Fibroblast of skin of abdomen (primary cell): ENCODE results near the gene TAS2R8. TPM values are rescaled to one million over a fixed set of nuclear protein-coding genes. Genes with fewer than 3 reads are reported as not detected.
"Not testable (repeated sequence)": the region's sequence is repeated elsewhere in the genome, so short reads cannot be mapped to it uniquely, and the experiment has no call there.

Experiments used
- DNase-seq: peaks from one replicate; pipeline ENCODE4 v3.0.0-alpha.2; 2013
- polyA plus RNA-seq, 2 experiments: library from polyadenylated mRNA; unstranded; fragments of 120-200 nt; gene quantifications; one replicate each; pipeline ENCODE4 v1.2.1, GENCODE V29; 2013; ENCODE audit not compliant: insufficient read length in 2 of 2

TAS2R8 gene, protein sequence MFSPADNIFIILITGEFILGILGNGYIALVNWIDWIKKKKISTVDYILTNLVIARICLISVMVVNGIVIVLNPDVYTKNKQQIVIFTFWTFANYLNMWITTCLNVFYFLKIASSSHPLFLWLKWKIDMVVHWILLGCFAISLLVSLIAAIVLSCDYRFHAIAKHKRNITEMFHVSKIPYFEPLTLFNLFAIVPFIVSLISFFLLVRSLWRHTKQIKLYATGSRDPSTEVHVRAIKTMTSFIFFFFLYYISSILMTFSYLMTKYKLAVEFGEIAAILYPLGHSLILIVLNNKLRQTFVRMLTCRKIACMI
- not detected for polyA plus RNA-seq (2013, experiment 1 of 2; ENCODE audit: insufficient read length)
- not detected for polyA plus RNA-seq (2013, experiment 2 of 2; ENCODE audit: insufficient read length)

DNA sequence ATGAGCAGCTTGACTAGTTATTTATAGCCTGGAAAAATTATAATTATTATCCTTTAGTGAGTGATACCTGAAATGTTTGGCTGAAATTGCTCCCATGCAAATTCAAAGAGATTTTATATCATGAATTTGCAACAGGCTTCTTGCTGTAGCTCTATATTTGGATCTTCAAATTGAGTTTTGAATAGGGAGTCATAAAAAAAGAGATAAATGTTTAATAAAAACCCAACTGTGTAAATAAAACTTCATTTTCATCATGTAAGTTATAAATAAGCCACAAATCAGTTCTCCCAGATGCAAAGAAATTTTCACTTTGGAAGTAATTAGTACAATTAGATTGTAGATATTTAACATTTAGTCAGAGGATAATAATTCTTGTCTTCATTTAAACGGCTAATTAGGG, at the start of gene TAS2R8:
Gene TAS2R8, minus strand, starts transcription at position 101 of the 400 bp plus-strand sequence. CDS start 306 bp downstream, outside the sequence.
- DNase-seq = no peak

DNA sequence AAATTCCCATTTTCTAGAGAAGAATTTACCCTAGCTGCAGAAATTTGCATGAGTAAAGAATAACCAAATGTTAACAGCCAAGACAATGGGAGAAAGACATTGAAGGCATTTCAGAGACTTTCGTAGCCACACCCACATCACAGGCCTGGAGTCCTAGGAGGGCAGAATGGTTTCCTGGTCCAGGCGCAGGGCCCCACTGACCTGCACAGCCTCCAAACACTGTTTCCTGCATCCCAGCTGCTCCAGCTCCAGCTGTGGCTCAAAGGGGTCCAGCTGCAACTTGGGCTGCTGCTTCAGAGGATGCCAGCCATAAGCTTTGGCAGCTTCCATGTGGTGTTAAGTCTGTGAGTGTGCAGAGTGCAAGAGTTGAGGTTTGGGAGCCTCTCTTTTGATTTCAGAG, 48.7 kb upstream of the TAS2R8 start:
- no peak for DNase-seq

DNA sequence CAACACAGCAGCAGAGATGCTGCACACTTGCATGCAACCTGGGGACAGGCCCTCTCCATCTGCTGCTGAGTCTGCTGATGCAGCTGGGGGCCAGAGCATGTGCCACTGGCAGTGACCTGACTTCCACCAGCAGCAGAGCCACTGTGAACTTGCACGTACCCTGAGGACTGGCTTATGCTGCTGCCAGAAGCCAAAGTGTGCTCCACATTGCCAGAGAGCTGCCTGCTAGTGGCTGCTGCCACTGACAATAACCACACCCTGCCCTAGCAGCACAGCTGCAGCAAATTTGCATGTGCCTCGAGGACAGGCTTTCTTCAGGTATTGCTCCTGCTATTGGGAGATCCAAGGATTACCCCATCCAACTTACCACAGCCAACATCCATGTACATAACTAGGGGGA, 46.7 kb upstream of the TAS2R8 start:
- DNase-seq = no peak

DNA sequence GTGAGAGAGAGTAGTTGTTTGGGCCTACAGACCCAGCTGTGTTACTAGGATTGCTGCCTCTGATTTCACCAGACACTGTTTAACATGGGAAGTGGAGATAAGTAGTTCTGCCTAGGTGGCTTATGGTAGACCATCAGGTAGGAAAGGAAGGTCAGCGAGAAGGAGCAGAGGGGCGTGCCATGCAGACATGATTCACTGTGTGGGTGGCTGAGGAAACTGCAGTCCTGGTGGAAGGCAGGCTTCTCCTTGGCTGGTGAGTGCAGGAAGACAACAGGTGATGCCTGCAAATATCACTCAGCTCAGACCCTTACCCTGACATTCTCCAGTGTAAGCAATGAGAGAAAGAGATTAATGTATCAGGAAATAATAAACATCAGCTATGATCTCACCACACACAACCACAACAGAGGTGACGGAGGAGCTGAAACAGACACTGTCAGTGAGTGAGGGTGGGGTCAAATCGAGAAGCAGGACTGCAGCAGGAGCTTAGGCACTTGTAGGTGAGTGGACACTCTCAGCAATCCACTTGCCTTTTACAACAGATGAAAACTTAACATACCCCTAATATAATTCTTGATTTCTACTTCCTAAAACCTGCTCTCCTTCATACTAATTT, 44.3 kb upstream of the TAS2R8 start:
- no peak for DNase-seq

DNA sequence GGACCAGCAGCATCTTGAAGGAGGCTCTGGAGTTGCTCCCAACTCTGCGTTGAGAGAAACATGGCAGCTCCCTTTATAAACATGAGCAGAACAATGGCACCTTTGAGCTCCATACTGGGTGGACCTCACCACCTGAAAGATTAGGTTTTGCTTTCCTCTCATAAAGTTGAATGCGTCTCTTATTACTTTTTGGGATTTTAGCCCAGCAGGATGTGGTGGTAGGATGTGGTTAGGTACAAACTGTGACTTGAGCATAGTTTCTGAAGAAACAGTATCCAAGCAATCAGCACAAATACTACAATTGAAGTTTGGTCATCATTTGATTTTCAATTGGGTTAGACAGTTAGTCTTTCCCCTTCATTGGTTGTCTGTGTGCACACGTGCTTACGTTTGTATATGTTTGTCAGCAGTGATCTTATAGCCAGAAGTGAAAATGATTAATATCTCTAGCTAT, 42.4 kb upstream of the TAS2R8 start, which contains the start of gene PRR4:
Gene PRR4, minus strand, starts transcription at position 51 of the 454 bp plus-strand sequence. Its CDS starts 38 bp downstream, at position 13.
- DNase-seq = no peak

DNA sequence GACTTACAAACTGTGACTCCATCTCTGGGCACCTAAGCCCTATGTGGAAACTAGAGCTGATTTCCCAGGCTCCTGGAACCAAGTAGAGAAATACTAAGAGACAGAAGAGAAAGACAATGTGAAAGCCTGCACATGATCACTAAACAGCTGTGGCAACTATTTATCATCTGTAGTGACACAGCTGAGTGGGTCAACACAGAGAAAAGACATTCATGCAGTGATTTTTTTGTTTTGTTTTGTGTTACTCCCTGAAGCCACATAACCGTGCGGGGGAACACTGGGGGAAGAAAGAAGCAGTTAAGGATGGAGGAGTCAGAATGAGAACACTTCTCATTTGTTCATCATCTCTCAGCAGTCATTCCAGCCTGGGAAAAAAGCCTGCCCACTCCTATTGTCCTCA, 40.7 kb upstream of the TAS2R8 start:
- DNase-seq = no peak

DNA sequence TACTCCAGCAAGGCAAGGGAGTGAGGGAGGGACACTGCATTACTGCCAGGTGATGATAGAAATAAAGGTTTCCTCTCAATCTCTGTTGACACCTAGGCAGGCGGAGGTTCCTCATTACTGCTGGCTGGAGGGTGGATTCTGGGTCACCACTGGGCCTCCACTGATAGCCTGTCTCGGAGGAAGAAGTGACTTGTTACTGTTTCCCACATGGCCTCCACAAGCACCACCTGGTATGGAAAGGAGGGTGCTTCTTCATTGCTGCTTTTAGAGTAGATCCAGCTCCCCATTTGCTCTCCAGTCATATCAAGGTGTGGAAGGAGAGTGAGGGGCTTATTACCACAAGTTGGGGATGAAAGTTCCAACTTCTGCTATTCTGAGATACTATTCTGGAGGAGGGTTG, 35.8 kb upstream of the TAS2R8 start:
- DNase-seq = no peak

DNA sequence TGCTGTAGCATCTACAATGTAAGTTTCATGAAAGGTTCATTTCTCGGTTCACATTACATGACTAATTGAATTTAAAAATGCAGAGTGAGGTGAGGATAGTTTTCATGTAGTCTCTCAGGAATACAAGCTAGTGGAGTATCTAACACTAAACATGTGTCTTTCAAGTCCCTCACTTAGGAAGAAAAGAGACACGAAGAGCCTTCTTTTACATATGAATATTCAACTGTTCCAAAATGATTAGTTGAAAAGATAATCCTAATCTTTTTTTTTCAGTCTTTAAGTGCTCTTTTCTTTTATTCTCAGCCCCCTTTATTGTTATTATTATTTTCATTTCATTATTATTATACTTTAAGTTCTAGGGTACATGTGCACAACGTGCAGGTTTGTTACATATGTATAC, 31.4 kb upstream of the TAS2R8 start:
- DNase-seq = no peak

DNA sequence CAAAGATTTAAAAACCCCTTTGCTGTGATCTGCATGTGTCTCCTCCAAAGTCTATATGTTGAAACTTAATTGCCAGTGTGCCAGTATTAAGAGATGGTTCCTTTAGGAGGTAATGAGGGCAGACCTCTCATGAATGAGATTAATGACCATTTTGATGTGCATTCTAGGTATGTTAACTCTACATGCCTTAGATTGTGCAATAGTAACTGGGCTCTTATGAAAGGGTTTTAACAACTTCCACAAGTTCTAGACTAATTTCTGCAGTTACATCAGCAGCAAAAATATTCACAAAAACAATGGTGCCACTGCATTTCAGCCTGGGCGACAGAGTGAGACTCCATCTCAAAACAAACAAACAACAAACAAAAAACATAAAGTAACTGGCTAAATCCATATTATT, 22.9 kb upstream of the TAS2R8 start:
- peak; percentile 7 for DNase-seq

DNA sequence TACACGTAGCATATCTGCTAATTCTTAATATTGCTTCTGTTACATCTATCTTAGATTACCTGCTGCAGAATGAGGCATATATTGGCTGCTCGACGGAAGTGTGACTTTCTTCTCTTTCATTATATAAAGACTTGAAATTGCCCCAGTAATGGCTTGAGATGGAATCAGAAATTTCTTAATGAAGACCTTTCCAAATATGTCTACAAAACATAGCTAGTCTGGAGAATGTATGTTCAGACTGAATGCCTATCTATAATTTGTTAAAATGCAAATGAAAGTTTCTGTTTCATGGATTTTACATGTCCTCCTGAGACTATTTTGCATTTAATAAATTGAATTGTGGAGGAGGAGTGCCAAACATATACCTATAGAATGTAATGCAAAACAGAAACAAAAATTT, 19.2 kb upstream of the TAS2R8 start, which contains the start of gene TAS2R10:
Gene TAS2R10, minus strand, starts transcription at position 101 of the 400 bp plus-strand sequence. Its CDS starts 89 bp downstream, at position 12.
- no peak for DNase-seq

DNA sequence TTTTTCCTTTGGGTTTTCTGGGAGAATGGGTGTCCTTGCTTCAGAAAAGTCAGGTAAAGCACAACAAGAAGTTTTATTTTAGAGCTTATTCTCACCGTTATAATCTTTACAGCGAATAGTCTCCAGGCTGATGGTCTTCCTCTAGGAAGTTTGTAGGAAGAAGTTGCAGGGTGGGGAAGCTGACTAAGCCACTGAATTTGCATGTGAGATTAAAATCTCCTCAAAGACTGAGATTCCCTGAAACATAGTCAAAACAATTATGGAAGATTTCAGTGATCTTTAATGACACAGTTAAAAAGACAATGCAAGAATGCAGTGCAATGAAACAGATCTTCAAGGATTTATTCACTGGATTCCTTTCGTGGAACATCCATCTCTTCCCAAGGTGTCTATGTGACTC, 17.9 kb upstream of the TAS2R8 start:
- DNase-seq = no peak

DNA sequence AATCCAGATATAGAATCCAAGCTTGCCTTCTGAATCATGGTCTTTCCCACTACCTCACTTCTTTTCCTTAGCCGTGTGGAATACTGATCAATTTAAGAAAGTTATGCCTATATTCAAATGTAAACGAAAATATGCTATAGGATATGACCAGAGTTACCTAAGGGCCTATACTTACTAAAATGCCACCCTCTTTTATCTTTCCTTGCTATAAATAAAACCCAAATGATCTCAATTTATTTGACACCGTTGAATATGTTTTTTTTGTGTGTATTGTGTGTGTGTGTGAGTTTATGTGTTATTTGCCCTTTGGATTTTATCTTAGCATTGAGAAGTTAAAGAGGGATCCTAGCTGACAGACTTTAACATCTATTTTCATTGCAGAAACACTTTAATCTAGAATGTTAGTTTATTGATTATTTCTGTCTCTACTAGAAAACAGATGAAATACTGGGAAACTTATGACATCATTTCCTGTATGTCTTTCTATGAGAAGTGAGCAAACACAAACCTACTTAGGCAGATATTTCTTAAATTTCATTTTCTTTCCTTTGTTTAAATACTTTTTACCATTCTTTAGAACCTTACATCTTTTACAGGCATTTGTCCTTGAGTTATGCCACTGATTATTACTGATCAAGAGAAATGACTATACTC, 4.9 kb upstream of the TAS2R8 start:
- no peak for DNase-seq

DNA sequence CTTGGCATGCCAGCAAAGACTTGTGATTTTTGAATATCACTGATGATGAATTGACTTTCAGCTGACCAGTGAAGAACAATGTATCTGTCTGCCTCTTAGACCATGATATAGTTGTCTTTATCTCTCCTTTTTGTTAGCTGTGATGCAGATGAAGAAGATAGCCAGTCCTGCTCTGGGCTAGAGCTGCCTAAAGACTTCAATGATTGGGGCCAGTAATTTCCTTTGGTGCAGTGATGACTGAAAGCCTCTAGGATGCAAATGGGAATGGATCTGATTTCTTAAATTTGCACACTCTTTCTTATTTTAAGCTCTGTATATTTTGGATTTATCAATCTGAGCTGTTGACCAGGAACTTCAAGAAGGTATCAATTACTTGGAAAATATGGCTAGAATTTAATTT, 3.0 kb upstream of the TAS2R8 start, which contains the start of gene TAS2R9:
Gene TAS2R9, minus strand, starts transcription at position 101 of the 400 bp plus-strand sequence. Its CDS starts 93 bp downstream, at position 8.
- DNase-seq = no peak

DNA sequence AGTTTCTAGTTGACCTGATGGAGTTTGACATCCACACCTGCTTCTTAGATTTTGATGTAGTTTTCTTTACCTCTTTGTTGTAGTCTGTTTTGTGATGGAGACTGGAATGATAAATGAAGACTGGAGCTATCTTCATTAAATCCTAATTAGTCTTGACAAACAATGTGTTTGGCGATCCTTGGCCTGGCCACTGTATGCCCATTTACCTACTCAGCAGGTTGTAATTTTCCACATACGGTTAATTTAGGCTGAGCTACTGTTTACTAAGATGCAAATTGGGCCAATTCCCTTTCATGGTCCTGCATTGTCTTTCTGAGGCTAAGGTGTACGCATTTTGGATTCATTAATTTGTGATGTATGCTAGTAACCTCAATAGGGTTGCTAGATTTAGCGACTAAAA, 4.5 kb downstream of the TAS2R8 start, which contains the start of gene TAS2R7:
Gene TAS2R7, minus strand, starts transcription at position 41 of the 400 bp plus-strand sequence. CDS start 57 bp downstream, outside the sequence.
- no peak for DNase-seq

DNA sequence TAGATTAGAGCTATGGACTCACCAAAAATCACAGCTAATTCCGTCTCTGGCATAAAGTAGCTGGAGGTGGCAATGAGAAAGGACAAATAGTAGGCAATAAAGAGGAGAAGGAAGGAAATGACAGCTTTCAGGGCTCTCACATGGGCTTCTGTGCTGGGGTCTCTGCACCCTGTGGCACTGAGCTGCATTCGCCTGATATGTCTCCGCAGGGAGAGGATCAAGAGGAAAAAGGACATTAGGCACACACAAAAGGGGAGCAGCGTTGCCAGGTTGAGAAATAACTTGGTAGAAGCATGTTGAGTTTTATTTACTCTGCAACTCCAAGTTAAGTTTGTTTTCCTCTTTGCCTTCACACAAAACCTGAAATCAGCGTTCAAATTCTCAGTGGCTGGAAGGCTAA, 5.3 kb downstream of the TAS2R8 start:
- no peak for DNase-seq

DNA sequence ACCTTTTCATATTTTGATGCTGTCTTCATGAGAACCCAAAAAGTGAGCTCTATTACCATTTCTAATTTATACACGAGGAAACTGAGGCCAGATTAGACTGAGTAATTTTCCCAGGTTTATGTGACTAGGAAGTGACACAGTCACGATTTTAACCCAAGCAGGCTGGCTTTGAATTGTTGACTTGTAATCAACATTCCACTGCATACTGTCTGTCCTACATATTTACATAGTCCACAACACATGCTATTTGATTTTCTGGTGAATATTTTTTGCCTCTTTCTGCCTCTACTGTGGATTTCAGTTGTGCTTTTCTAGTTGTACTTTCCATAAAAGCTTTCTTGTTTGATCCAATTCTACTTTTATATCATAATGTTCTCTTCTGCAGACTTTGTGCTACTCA, 12.9 kb downstream of the TAS2R8 start:
- DNase-seq = no peak

DNA sequence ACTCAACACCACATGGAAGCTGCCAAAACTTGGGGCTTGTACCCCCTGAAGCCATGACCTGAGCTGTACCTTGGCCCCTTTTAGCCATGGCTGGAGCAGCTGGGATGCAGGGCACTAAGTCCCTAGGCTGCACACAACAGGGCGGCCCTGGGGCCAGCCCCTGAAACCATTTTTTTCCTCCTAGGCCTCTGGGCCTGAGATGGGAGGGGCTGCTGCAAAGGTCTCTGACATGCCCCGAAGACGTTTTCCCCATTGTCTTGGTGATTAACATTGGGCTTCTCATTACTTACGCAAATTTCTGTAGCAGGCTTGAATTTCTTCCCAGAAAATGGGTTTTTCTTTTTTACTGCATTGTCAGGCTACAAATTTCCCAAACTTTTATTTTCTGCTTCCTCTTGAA, 15.3 kb downstream of the TAS2R8 start:
- DNase-seq = not testable (repeated sequence)

DNA sequence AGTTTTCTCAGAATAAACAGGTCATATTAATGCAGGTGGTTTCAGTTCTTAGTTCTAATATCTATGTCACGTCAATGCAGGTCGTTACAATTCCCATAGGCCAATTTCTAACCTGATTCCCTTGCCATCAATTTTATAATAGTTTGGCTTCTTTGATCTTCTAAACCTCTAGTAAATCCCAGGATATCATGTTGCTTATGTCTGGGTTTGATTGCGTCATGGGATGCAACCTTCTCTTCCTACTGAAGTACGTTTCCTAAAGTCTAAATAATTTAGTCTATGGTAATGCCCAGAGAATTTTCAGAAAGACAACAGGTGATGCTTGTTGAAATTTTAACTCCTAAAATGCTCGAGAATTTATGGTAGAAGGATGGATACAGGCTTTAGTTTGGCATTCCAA, 23.8 kb downstream of the TAS2R8 start:
- no peak for DNase-seq

DNA sequence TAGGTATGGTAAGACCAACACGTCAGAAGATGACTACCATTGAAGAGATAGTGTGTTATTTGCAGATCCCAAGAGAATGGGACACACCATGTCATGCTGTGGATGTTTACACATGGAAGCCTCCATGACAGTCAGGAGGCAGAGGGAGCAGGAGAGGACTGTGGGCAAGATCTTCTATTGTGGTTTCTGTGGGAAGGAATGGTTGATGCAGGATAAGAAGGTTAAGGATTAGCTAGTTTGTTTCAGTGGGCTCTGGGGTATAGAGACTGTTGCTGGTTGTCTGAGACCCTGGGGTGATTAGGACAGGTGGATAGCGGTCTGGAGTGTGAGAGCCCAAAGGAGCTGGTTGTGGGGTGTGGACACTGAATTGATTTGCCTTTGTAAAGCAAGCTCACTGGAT, 28.0 kb downstream of the TAS2R8 start:
- no peak for DNase-seq

DNA sequence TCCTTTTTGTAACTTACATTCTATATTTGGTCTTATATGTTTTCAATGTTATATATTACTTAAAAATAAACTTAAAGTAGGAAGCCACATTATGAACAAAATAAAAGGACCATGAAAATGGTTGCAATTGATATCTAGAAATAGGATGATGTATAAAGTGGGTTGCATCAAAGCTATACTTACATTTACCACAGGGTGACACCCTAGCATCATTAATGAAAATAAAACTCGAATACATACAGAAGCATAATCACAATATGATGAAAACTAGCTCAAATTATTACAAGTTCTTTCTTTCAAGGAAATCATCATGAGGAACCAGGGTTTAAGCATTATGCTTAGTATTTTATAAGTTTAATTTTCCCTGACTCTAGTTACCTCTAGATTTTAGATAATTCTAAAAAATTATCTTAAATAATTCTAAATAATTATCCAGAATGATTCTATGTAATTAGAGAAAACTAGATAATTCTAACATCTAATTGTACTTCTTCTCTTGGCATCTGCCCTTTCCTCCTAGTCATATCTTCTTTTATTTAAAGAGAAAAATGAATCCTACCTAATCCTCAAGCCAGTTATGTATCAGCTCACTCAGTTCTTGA, 35.9 kb downstream of the TAS2R8 start:
- DNase-seq = peak; percentile 32

DNA sequence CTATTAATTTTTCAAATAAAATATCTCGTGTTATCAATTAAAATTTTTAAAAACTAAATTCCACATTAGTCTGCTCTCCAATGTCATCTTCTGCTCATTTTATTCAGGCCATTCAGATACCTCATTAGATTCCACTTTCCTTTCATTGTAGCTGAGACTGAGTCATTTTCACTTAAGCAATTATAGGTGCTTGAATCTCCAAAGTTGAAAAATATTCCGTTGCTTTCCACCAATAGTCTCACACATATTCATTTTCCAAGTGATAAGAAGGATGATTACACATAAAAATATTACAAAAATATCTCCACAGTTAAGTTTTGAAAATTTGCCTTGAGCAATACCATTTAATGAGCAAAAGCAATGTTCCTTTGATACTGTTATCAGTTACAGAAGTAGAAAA, 47.4 kb downstream of the TAS2R8 start:
- no peak for DNase-seq

DNA sequence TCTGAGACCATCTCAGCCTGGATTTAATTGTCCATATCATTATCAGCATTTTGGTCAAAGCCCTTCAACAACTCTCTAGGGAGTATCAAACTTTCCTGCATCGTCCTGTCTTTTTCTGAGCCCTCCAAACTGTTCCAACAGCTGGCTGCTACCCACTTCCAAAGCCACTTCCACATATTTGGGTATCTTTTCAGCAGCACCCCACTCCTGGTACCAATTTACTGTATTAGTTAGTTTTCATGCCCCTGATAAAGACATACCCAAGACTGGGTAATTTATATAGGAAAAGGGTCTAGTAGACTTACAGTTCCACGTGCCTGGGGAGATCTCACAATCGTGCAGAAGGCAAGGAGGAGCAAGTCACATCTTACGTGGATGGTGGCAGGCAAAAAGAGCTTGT, 50.9 kb downstream of the TAS2R8 start:
- DNase-seq = no peak
